Coronary artery (tissue), 2 donors: Measurements from ENCODE around the gene USP20.

Experiments used
- DNase-seq: peaks from one replicate; pipeline ENCODE4 v3.0.0-alpha.2; 2017; ENCODE audit warnings: low spot score
- H3K27ac ChIP-seq, 2 donors: fragments of 200-600 bp; sonication (generic); one replicate each; pipeline ENCODE4 v1.5.1; 2016 to 2019
- H3K4me3 ChIP-seq: fragments of 200-600 bp; sonication (generic); 2 replicates; pipeline ENCODE4 v1.5.1; 2016; ENCODE audit warnings: mild to moderate bottlenecking, moderate library complexity
- CTCF ChIP-seq: fragments of 200-600 bp; sonication (generic); IDR thresholded peaks from one replicate; pipeline ENCODE4 v1.5.1; 2019; ENCODE audit warnings: antibody characterized with exemption

Gene USP20

GRCh38 chr9:129881547-129882324 lies 46.5 kb downstream of the USP20 start:
- DNase-seq = no peak
- Histone ChIP-seq H3K4me3 (no peak overlapping the region), H3K27ac (no peak overlapping the region)
- no peak for TF ChIP-seq CTCF

GRCh38 chr9:129884220-129885017 lies 49.2 kb downstream of the USP20 start:
- H3K4me3 ChIP-seq = peak overlapping the region; percentile 62
- no peak for TF ChIP-seq CTCF
- peak overlapping the region; percentile 57 to 89 for H3K27ac ChIP-seq
- DNase-seq = peak; percentile 91

GRCh38 chr9:129885018-129885669 lies 49.9 kb downstream of the USP20 start:
- TF ChIP-seq CTCF = no peak
- Histone ChIP-seq H3K4me3 (peak overlapping the region; percentile 62), H3K27ac (peak overlapping the region; percentile 57 to 89)
- no peak for DNase-seq

GRCh38 chr9:129885670-129886106 lies 50.4 kb downstream of the USP20 start:
- peak; percentile 86 for TF ChIP-seq CTCF
- peak; percentile 96 for DNase-seq
- Histone ChIP-seq H3K27ac (peak overlapping the region; percentile 57 to 89), H3K4me3 (peak overlapping the region; percentile 62)

- peak overlapping the region; percentile 62 for H3K4me3 ChIP-seq
- no peak for TF ChIP-seq CTCF
- peak overlapping the region; percentile 57 to 89 for H3K27ac ChIP-seq
- no peak for DNase-seq
These were observed 51.2 kb downstream of the USP20 start for GRCh38 chr9:129886226-129887174.
